Keratinocyte (primary cell): Measurements from ENCODE around the gene ZNF354C.

Experiments used
- CTCF ChIP-seq, 3 experiments: IDR thresholded peaks in 1 of 3; conservative IDR thresholded peaks in 1 of 3; optimal IDR thresholded peaks in 1 of 3; 2 replicates in 2 of 3; 3 replicates in 1 of 3; pipeline versions ENCODE3 to v1.5.1; 2011; ENCODE audit warnings: low read length in 3 of 3, mild to moderate bottlenecking in 3 of 3, moderate library complexity in 2 of 3, control low read depth in 1 of 3, inconsistent platforms in 1 of 3; ENCODE audit not compliant: insufficient read depth in 2 of 3; ENCODE audit errors: extremely low read depth in 1 of 3
- EZH2 ChIP-seq: IDR thresholded peaks from one replicate; pipeline ENCODE4 v1.6.1; 2012; ENCODE audit warnings: inconsistent platforms, mild to moderate bottlenecking, low read length, moderate library complexity

GRCh38 chr5:179131886-179132585, 71.9 kb downstream of the ZNF354C start:
- TF ChIP-seq EZH2 (no peak), CTCF (optimal IDR thresholded peaks at IDR 0.05 in 1 of 3, IDR thresholded peaks at IDR 0.05 in 1 of 3, conservative IDR thresholded peaks at IDR 0.05 in 1 of 3; ENCODE audit: extremely low read depth in 1 of 3, insufficient read depth in 2 of 3, low read length in 3 of 3) (no peak)
